Left forelimb (tissue), 1 donor: ENCODE measurements around the gene VSTM2B.
A peak's percentile ranks its signal among the peaks of the same experiment; 100 is the strongest.

Experiments
- DNase-seq: peaks from one replicate; pipeline ENCODE4 v3.0.0-alpha.2; 2018; ENCODE audit warnings: low spot score

The VSTM2B gene

DNA sequence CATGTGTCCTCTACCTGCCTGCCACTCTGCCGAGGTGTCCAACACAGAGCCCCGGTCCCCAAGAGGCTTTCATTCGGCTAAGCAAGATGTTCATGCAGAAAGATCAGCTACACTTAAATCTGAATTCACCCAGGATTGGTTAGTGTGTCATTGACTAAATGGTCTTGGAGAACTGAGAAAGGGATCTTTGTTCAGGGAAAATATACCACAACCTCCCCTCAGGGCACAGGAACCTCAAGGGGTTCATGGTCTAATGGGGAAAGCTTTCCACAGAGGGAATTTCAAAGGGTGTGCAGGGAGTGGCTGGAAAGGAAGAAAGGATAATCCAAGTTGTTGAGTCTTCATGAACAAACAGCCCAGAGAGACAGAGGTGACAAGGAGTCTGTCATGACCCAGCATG, 65.9 kb downstream of the VSTM2B start:
- no peak for DNase-seq

DNA sequence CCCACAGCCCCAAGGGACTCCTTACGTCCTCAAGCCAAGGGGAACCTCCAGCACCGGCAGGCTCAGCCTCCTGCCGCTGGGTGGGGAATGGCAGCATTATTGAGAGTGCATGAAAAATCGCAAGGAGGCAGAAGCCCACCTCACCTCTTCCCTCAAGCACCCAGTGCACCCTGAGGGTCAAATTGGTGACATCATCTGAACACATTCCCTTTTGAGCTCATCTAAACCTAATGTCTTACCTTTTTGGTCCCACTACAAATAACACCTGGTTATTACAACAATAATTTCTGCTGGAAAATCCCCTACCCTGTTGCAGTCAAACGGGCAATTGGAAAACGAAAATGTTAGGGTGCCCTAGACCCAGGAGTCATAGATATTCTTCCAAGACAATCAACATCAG, 68.1 kb downstream of the VSTM2B start:
- peak; percentile 41 for DNase-seq

DNA sequence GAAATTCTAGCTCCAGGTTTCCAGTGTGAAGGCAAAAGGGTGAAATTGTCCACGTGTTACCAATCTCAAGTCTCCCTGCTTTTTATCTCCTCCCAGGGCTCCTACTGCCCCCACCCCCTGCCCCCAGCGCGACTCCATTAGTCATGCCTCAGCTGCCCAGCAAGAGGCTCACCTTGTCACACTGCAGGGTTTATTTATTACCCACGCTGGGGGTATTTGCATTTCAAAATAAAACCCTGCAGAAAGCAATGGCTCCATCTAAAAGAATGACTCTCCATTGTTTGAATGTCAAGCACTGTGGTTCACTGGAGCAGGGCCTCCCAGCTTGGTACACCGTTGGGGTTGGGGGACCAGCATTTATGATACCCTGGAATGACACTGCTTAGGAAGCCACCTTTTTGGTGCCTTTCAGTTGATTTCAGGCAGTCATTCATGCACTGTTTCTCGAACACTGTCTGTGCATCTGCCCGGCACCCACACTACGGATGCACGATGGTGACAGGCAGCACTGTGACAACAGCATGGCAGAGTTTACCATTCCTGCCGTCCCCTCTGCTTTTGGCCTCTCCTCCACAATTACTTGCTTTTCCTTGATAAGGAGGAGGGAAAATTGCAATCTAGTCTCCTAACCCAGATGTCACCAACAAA, 70.4 kb downstream of the VSTM2B start:
- peak; percentile 25 for DNase-seq

DNA sequence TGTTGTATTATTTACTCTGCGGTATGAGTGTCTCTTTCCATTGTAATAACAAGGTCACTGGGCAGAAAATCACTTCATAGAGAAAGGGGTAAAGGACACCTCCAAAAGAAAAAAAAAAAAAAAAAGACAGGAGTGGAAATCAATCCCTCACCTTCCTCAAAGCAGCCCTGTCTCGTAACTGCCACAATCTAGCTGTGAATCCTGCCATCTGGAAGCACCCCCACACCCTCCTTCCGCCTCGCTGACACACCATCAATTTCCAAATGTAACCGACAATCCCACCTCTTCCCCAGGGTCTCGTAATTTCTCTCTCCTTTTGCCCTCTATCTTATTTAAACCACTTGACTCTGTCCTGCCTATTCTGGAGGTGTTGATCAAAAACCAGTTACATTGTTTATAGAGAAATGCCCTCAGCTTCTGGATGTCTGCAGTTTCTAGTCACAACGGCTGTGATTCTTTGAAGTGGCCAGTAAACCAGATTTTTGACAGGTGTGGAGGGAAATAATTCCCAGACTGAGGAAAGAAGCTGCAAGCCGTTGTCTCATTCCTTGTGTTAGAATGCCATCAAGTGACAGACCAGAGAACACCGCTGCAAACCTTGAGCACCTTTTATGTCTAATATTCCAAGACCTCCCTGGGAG, 71.2 kb downstream of the VSTM2B start:
- DNase-seq: peak; percentile 38

DNA sequence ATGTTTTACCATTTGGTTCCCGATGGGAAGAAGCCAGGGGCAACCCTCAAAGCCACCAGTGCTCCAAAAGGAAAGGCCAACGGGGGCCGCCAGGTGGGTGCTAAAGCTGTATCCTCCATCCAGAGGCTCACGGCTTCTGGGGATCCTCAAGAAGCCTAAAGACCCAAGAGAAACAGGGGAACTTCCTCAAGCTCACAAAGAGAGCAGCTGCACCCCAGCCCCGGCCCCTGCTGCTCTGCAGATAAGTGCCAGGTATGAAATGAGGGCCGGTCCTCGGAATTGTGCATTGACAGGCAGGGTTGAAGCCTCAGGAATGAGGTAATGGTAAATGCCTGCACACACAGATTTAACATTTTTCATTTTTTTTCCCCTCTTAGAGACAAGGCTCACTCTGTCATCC, 72.2 kb downstream of the VSTM2B start:
- no peak for DNase-seq

DNA sequence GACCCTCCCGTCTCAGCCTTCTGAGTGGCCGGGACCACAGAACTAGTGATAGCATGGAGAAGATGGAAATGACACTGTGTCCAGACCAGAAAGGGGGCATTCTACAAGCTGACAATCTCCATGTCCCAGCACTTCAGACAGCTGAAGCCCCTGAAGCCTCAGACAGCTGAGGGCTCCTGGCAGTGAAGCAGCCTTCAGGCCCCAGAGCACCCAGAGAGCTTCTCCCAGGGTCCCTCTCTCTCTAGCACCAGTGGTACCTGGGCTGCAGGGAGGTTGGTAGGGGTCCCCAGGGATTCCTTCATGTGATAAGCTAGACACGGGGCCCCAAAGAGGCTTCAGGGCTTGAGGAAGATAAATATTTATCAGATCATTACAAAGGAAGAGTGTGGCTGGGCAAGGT, 72.7 kb downstream of the VSTM2B start:
- DNase-seq: peak; percentile 50

DNA sequence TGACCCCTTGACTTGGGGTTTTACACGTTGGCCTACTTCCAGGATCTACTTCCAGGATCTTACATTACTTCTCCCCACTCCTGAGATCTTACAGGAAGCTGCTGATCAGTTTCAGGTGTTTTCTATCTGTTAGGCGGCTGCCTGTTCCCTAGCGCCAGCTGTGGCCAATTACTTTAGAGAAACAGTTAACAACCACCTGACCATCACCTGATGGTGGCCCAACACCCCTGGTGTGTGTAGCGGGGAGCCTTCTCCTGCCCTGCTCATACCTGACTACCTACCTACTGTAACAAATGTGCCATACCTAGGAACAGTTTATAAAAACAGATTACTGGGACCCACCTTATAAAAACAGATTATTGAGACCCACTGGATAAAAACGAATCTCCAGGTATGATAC, 77.5 kb downstream of the VSTM2B start:
- no peak for DNase-seq

DNA sequence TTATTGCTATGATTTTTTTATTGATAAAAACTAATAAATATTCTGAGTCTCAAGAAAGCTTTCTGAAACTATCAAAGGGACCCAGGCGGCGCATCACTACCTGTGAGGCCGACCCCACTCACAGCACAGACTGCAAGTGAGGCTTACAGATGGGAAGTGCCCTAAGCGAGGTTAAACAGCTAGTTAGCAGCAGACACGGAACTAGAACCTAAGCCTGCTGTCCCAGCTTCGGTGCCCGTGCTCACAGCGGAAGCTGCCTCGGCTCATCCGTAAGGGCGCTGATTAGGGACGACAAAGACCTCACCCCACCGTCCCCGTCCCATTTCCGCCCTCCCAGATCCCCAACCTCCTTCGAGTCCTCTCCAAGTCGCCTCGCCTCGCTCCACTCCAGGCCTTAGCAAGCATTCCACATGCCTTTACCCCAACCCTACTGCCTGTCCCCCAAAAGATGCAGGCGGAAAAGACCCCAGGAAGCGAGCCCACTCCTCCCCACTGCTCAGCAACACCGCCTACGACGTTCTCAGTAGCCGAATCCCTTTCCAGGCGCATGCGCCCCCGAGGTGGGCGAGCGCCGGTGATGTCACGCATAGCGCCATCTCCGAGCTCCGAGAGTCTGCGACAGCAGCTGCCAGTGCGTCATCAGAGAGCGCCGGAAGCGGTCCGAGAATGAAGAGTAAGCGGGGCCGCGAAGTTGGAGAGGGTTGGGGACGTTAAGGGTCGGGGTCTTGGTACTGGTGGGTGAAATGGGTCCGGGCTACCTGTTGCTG, 80.0 kb downstream of the VSTM2B start, which contains the start of gene POP4:
Gene POP4, plus strand, starts transcription at position 631 of the 767 bp plus-strand sequence. Its CDS starts 36 bp downstream, at position 667.
- DNase-seq: peak; percentile 97

DNA sequence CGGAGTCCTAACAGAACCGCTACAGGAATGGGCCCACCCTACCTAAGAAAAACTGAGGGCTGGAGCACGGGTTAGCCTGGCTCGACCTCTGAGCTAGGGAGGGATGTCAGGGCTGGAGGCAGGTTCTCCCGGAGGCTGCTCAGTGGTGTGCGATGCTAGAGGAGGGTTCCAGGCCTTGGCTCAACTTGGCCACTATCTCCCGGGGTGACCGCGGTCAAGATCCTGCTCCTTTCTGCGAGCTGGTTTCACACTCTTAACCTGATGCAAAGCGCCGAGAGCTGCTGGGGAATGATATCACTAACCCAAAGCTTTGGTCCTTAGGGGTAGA, 80.6 kb downstream of the VSTM2B start:
- DNase-seq: no peak

DNA sequence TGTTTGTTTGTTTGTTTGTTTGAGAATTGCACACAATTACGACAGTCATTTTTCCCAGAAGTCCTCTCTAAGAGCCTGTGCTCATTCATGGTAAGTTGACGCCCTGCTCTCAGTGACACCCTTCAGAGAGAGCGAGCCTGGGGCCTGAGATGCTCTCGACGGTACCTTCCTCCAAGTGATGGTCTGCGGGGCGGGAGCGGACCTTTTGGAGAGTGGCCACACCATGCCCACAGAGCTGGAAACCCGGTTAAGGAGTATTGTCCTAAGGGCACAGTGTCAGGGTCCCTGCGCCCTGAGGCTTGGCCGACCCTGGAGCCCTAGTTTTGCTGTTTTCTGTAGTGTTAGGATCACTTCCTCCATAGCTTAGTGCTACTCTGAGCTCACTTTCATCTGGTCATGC, 83.8 kb downstream of the VSTM2B start:
- DNase-seq: peak; percentile 11

DNA sequence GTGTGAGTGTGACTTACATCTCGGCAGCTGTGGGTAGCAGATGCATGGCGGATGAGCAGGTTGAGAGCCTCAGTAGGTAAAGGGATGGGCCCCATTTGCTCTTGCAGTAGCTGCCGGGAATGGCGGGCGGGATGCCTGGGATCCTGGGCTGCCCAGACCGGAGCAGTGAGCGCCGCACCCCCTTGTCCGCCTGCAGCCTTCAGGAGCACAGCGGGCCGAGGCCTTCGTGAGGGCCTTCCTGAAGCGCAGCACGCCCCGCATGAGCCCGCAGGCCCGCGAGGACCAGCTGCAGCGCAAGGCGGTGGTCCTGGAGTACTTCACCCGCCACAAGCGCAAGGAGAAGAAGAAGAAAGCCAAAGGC, 84.4 kb downstream of the VSTM2B start:
- DNase-seq: no peak

DNA sequence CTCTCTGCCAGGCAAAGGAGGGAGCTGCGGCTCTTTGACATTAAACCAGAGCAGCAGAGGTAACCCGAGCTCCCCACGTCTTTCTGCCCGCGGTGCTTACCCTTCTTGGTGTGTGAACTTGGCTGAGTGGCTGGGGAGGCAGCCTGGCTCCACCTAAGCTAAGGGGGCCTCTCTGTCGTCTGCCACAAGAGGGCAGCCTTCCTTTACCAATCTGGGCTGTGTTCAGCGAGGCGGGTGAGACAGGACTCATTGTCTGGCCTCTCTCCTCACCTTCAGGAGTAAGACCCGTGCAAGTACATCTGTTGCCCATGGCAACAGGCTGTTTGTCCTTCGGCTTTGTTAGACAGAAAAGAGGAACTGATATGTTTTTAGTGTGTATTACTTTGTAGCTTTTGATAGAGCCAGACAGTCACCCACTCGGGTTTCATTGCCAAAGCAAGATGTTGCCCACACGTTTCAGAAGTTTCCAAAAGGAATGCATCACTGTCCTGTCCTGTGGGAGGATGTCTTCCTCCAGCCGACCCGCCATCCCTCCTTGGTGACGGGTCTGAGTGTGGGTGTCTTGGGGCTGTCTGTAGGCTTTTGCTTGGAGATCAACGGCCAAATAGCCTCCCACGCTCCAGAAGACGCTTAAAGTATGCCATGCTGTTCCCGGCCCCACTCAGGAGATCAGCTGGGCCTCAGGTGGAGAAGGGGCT, 84.9 kb downstream of the VSTM2B start:
- peak; percentile 84 for DNase-seq

DNA sequence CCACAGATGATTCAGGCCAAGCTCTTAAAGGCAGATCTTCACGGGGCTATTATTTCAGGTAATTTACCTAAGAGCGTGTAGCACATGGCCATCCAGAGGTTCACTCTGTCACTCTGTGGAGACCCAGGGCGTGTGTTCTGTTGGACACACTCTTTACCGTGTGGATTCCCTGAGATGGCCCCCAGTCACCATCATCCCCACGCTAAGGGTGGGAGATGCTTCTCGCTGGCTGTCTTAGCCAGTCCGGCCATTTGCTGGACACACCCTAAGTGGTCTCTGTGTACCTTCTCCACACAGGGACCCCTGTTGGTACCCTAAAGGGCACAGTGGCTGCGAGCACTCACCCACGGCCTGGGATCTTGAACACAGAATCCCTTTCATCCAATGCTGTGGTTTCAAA, 86.3 kb downstream of the VSTM2B start:
- DNase-seq: no peak

DNA sequence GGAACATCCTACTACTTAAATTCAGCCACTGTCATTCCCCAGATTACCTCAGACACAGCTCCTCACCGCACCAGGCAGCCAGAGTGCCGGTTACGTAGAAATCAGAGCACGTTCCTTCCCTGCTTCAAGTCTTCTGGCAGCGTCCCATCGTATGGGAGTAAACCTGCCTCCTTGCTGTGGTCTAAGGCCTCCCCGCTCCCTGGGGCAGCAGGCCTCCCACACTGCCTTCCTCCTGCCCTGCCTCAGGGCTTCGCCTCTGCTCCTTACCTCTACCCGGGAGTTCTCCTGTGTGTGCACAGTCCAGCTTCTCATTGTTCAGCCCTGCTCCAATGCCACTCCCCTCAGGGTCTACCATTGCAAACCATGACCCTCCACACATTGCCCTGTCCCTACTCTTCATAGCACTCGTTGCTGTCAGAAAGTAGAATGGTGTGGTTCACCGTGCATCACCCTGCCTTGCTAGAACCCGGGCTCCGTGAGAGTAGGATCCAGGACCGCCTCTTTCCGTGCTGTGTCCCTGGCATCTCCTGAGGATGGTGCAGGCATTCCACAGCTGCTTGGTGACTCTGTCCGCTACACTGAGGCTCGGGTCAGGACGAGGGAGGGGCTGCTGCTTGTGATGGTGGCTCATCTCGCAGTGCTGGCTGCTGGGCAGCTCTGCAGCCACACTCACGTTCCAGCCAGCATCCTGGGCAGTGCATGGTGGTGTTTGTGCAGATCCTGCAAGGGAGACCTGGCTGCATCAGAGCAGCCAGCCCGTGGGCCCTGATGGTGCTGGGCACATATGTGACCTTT, 87.2 kb downstream of the VSTM2B start:
- DNase-seq: no peak

DNA sequence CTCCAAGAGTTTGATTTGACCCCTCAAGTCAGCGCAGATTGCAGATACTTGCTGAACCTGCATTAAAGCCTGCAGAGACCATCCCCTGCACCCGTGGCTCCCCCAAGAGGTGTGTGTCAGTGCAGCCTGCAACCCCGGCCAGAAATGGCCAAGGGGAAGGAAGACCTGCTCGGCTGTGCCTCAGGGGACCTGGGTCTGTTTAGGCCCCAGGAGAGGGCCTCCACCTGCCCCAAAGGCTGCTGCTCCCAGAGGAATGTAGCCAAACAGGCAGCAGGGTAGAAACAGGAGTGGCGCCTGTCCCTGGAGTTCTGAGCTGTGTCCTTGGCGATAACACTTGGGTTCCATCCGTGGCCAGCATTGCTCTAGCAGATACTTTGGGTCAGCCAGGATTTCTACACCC, 88.3 kb downstream of the VSTM2B start:
- DNase-seq: no peak
